ENCODE results near the gene ADARB2. TPM values are rescaled to one million over a fixed set of nuclear protein-coding genes. Genes with fewer than 3 reads are reported as not detected.
"Not testable (repeated sequence)": the region's sequence is repeated elsewhere in the genome, so short reads cannot be mapped to it uniquely, and the experiment has no call there.

ADARB2 gene
- total RNA-seq, 3 donors from 2014 or later (not counting 1 experiment from before 2014, with no cell fraction given), result 0.27 to 0.78 (median 0.40) TPM

DNA sequence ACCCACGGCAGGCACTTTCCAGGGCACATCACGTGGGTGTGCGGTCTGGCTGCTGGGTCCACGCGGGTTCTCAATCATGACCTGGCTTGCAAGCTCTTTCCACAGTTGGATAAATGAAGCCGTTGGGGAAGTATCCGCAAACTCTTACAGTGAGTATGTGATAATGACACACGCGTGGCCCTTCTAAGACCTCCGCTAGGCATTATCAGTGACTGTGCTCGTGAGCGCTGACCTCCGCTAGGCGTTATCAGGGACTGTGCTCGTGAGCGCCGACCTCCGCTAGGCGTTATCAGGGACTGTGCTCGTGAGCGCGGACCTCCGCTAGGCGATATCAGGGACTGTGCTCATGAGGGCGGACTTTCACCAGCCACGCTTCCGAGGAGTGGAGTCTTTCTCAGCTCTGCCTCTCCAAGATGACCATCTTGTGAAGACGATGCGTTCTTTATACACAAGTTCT is 574.1 kb downstream of the ADARB2 start:
- Mint-ChIP-seq H3K36me3 (no peaks in the 10 kb centered on the region), H3K9me3 (no peaks in the 10 kb centered on the region), H3K4me3 (no peak overlapping the region), H3K4me1 (no peaks in the 10 kb centered on the region), H3K27me3 (ENCODE audit: low read depth in 2 of 2) (peaks cover 7 to 11% of the 10 kb centered on the region in 2 donors), H3K27ac (no peak overlapping the region)
- H3K27ac ChIP-seq (ENCODE audit: low read length), result no peak overlapping the region
- no peaks in the 10 kb centered on the region for H3K9me3 ChIP-seq (ENCODE audit: control insufficient read depth, insufficient read depth, low read length)
- no peaks in the 10 kb centered on the region for H3K36me3 ChIP-seq (ENCODE audit: control insufficient read depth, insufficient read depth, low read length)
- intact Hi-C loops (cut with micrococcal nuclease), result no loop called here
- TF ChIP-seq, protein P1, sequence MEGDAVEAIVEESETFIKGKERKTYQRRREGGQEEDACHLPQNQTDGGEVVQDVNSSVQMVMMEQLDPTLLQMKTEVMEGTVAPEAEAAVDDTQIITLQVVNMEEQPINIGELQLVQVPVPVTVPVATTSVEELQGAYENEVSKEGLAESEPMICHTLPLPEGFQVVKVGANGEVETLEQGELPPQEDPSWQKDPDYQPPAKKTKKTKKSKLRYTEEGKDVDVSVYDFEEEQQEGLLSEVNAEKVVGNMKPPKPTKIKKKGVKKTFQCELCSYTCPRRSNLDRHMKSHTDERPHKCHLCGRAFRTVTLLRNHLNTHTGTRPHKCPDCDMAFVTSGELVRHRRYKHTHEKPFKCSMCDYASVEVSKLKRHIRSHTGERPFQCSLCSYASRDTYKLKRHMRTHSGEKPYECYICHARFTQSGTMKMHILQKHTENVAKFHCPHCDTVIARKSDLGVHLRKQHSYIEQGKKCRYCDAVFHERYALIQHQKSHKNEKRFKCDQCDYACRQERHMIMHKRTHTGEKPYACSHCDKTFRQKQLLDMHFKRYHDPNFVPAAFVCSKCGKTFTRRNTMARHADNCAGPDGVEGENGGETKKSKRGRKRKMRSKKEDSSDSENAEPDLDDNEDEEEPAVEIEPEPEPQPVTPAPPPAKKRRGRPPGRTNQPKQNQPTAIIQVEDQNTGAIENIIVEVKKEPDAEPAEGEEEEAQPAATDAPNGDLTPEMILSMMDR (IDR thresholded peaks at IDR 0.05), result no peak
- 90% methylated on average over 29 of the region's 29 CpGs for WGBS (ENCODE audit: insufficient coverage)
- DNase-seq (no peak), ATAC-seq (no peak)
- H3K4me3 ChIP-seq (ENCODE audit: low read length), result no peak overlapping the region
- no peaks in the 10 kb centered on the region for H3K27me3 ChIP-seq (ENCODE audit: control insufficient read depth, insufficient read depth, low read length)
- H3K4me1 ChIP-seq (ENCODE audit: control insufficient read depth, insufficient read depth, low read length), result no peaks in the 10 kb centered on the region

DNA sequence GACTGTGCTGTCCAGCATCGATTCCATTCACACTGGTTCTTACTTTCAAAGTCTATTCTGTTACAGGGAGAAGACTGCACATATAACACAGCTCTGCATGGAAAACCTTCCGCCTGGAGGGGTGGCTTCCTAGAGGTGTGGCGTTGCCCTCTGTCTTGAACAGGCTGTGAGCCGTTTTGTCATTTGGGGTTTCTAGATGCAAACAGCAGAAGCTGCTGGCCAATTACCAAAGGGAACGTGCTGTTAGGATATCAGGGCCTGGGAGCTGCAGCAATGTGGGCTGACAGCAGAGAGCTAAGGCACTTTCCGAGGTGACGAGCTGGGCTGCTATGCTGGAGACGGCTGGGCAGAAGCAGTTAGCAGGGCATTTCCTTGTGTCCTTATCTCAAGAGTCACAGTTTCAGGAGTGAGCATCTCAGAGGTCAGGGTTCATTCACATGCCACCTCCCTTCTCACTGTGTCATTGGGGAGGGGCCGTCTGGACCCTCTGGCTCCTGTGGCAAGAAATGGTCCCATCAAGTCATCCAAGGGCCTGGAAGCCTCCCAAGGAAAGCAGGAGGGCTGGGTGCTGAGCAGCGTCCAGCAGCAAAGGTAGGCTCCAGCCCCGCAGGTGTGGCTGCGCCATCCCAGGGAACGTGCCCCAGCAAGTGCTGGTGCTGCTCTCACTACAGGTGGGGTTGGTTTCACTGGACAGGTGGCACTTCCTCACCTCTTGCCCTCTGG is 574.7 kb downstream of the ADARB2 start:
- Mint-ChIP-seq H3K9me3 (no peaks in the 10 kb centered on the region), H3K36me3 (no peaks in the 10 kb centered on the region), H3K27ac (no peak overlapping the region), H3K27me3 (ENCODE audit: low read depth in 2 of 2) (peaks cover 5% of the 10 kb centered on the region in 2 donors), H3K4me3 (no peak overlapping the region), H3K4me1 (no peaks in the 10 kb centered on the region)
- no peaks in the 10 kb centered on the region for H3K4me1 ChIP-seq (ENCODE audit: control insufficient read depth, insufficient read depth, low read length)
- no peaks in the 10 kb centered on the region for H3K27me3 ChIP-seq (ENCODE audit: control insufficient read depth, insufficient read depth, low read length)
- H3K27ac ChIP-seq (ENCODE audit: low read length), result no peak overlapping the region
- H3K9me3 ChIP-seq (ENCODE audit: control insufficient read depth, insufficient read depth, low read length), result no peaks in the 10 kb centered on the region
- H3K4me3 ChIP-seq (ENCODE audit: low read length), result no peak overlapping the region
- no peaks in the 10 kb centered on the region for H3K36me3 ChIP-seq (ENCODE audit: control insufficient read depth, insufficient read depth, low read length)
- DNase-seq (no peak), ATAC-seq (no peak)
- WGBS (ENCODE audit: insufficient coverage), result 79% methylated on average over 13 of the region's 13 CpGs
- intact Hi-C loops (cut with micrococcal nuclease), result no loop called here
- TF ChIP-seq, protein P1 (IDR thresholded peaks at IDR 0.05), result no peak

DNA sequence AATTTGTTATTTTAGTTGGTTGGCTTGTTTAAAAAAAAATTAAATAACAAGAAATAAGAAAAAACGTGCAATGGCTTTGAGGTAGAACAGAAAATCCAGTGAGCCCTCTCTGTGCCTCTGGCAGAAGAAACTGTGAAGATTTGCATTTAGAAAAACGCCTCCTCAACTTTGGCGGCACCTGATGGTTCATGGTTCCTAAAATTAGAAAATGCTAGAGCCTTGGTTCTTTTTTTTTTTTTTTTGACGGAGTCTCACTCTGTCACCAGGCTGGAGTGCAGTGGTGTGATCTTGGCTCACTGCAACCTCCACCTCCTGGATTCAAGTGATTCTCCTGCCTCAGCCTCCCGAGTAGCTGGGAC is 576.0 kb downstream of the ADARB2 start:
- H3K4me1 ChIP-seq (ENCODE audit: control insufficient read depth, insufficient read depth, low read length); H3K4me3 Mint-ChIP-seq; H3K9me3 ChIP-seq (ENCODE audit: control insufficient read depth, insufficient read depth, low read length); H3K9me3 Mint-ChIP-seq; H3K4me3 ChIP-seq (ENCODE audit: low read length); DNase-seq; H3K27me3 Mint-ChIP-seq (ENCODE audit: low read depth in 2 of 2); ATAC-seq; intact Hi-C loops (cut with micrococcal nuclease); H3K27ac Mint-ChIP-seq; H3K36me3 ChIP-seq (ENCODE audit: control insufficient read depth, insufficient read depth, low read length); H3K27me3 ChIP-seq (ENCODE audit: control insufficient read depth, insufficient read depth, low read length); H3K4me1 Mint-ChIP-seq; H3K36me3 Mint-ChIP-seq; H3K27ac ChIP-seq (ENCODE audit: low read length): not testable (repeated sequence)
- 73% methylated on average over 3 of the region's 5 CpGs for WGBS (ENCODE audit: insufficient coverage)

DNA sequence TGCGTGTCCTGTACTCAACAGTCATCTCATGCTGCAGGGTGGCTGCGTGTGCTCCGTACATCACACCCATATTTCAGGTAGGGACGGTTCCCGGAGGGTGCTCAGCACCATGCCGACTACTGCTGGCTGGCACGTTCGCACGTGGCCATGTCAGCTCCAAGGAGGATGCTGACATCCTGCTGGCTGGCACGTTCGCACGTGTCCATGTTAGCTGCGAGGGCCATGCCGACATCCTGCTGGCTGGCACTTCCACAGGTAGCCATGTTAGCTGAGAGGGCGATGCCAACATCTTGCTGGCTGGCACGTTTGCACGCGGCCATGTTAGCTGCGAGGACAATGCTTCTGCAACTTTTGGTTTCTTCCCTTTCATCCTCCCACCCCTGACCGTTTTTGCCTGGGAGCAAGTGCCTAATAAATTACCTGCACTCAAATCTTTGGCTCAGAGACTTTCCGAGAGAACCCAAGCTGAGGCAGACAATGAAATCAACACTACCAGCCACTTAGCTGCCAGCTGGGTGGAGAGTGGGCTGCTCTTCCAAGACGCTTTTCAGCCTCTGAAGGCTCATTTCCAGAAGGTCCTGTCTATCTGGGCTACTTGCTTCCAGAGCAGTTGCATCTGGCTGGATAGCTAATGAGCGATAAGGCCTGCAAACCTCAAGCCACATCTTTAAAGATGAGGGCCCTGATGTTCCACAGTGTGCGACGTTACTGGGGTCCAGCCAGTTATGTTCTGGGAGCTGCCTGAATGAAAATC is 576.6 kb downstream of the ADARB2 start:
- TF ChIP-seq, protein P1 (IDR thresholded peaks at IDR 0.05), result no peak
- Histone ChIP-seq H3K27me3 (ENCODE audit: control insufficient read depth, insufficient read depth, low read length) (no peaks in the 10 kb centered on the region), H3K9me3 (ENCODE audit: control insufficient read depth, insufficient read depth, low read length) (no peaks in the 10 kb centered on the region), H3K4me1 (ENCODE audit: control insufficient read depth, insufficient read depth, low read length) (no peaks in the 10 kb centered on the region), H3K4me3 (ENCODE audit: low read length) (no peak overlapping the region), H3K36me3 (ENCODE audit: control insufficient read depth, insufficient read depth, low read length) (no peaks in the 10 kb centered on the region), H3K27ac (ENCODE audit: low read length) (no peak overlapping the region)
- H3K4me1 Mint-ChIP-seq, result no peaks in the 10 kb centered on the region
- no peak overlapping the region for H3K4me3 Mint-ChIP-seq
- DNase-seq, result no peak
- ATAC-seq, result no peak
- no peaks in the 10 kb centered on the region for H3K36me3 Mint-ChIP-seq
- intact Hi-C loops (cut with micrococcal nuclease), result no loop called here
- H3K9me3 Mint-ChIP-seq, result no peaks in the 10 kb centered on the region
- 88% methylated on average over 25 of the region's 25 CpGs for WGBS (ENCODE audit: insufficient coverage)
- no peak overlapping the region for H3K27ac Mint-ChIP-seq
- H3K27me3 Mint-ChIP-seq (ENCODE audit: low read depth in 2 of 2), result peaks cover 0 to 3% of the 10 kb centered on the region in 2 donors
